GM12801 (cell line): ENCODE data around the gene AMFR.

Source experiments
- TF ChIP-seq, protein P1 (sequence below): IDR thresholded peaks from one replicate; pipeline ENCODE4 v1.5.1; 2011; ENCODE audit warnings: control low read depth; ENCODE audit not compliant: insufficient read length; ENCODE audit errors: extremely low read depth

The AMFR gene

DNA sequence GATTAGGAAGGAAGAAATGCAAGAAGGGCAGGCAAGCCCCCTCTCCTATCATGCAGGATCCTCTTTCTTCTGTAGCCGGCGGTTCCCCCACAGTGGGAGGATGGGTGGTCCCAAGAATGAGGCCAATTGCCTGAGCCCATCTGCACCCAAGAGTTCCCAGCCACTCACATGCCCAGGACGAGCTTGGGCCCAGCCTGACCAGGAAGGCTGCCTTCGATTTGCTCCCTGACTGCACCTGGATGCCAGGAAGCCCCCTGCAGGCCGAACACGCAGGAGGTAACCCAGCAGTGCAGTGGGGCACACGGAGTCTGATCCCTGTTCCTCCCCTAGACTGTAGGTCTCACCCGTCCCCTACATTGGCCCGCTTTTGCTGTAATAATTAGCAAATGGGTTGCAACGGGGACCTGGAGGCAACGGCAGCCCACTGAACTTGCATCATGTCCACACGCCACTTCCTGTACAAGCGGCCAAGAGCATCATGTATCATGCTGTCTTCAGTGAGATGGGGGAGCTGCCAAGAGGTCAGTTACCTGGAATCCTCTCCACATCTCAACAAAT, 67.5 kb downstream of the AMFR start:
- TF ChIP-seq, protein P1, sequence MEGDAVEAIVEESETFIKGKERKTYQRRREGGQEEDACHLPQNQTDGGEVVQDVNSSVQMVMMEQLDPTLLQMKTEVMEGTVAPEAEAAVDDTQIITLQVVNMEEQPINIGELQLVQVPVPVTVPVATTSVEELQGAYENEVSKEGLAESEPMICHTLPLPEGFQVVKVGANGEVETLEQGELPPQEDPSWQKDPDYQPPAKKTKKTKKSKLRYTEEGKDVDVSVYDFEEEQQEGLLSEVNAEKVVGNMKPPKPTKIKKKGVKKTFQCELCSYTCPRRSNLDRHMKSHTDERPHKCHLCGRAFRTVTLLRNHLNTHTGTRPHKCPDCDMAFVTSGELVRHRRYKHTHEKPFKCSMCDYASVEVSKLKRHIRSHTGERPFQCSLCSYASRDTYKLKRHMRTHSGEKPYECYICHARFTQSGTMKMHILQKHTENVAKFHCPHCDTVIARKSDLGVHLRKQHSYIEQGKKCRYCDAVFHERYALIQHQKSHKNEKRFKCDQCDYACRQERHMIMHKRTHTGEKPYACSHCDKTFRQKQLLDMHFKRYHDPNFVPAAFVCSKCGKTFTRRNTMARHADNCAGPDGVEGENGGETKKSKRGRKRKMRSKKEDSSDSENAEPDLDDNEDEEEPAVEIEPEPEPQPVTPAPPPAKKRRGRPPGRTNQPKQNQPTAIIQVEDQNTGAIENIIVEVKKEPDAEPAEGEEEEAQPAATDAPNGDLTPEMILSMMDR, result no peak

DNA sequence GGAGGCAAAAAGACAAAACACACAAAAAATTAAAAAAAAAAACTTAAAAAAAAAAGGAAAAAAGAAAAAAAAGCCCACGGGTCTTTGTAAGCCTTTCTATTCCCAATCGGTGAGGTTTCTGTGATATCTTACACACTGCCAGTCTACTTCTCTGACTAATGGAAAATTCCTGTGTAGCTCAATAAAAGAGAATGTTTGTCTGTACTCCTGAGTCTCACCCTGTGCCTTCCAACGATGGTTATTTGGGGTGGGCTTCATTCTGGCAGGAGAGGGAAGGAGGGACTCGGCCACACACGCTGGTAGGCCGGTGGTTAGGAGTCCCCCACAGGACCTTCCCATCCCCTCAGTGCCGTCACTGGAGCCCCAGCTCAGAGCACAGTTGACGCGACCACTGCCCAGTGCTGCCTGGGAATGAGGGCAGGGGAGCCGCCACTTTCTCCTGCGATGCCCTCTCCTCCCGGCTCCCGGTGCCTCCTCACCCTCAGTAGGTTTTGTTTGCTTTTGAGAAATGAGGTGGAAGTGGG, 68.0 kb downstream of the AMFR start:
- TF ChIP-seq, protein P1, result no peak

DNA sequence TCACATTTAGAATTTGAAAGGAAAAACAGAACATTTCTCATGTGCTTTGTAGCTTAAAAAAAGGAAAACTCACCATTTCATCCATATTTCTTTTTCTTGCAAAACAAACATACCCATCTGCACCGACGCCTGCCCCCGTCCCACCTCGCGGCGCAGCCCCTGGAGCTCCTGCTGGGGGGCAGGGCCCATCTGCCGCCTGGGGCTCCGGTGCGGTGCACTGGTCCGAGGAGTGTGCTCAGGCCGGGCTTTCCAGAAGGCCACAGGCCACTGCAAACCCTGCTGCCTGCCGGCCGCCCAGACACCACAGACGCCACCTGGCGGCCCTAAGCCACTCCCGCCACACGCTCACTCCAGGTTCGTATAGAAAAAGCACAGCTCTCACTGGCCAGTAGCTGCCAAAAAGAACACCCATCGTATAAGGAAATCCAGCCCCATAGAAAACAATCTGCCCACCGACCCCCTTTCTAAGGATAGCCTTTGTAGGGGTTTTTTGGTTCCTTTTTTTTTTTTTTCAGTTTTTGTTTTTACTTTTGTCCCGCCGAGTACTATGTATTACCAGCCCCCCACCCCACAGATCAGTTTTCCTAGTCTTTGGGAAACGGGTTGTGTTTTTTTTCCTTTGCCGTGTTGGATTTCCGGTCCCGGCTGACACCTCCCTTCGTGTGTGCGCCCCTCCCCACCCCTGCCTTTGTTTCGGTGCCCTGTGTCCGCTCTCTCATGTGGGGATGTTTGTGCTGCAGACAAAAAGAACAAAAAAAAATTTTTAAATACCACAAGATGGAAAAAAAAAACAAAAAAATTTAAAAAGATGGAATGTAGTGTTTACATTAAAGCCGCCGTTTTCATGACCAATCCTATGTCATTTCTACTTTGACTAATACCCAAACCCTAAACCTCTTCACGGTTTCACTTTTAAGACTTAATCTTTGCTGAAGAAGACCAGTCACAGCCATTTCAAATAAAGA, 68.8 kb downstream of the AMFR start:
- TF ChIP-seq, protein P1, result no peak

DNA sequence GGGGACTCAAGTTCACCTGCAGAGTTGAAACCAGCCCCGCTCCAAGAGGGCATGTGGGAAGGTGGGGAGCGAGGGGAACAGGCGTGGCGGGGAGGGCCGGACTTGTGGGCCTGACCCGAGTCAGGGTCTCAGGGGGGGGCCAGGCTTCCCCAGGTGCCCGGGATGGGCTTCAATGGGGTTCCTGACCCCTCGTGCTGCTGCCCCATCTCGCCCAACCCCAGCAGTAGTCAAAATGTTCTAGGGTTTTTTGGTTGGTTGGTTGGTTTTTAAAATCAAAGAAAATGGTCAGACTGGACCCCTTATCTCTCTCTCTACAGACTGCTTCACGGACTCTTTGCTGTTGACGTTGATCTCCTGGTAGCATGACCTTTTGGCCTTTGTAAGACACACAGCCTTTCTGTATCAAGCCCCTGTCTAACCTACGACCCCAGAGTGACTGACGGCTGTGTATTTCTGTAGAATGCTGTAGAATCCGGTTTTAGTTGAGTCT, 69.5 kb downstream of the AMFR start:
- TF ChIP-seq, protein P1, result no peak

DNA sequence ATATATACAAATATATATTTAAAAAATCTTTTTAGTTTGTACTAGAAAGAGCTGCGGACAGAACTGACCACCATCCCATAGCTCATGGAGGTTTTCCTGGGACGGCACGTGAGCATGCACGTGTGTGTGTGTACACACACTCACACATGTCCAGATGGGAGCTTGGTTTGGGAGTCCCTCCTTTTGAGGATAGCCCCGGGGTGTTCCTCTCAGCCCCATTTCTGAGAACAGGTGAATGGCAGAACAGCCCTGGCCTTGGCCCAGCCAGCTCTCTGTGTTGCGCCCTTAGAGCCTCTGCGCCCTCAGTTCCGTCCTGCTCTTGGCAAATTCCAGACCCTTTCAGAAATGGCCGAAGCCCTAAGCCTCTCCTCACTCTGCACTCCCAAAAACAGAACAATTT, 70.1 kb downstream of the AMFR start:
- TF ChIP-seq, protein P1, result no peak

DNA sequence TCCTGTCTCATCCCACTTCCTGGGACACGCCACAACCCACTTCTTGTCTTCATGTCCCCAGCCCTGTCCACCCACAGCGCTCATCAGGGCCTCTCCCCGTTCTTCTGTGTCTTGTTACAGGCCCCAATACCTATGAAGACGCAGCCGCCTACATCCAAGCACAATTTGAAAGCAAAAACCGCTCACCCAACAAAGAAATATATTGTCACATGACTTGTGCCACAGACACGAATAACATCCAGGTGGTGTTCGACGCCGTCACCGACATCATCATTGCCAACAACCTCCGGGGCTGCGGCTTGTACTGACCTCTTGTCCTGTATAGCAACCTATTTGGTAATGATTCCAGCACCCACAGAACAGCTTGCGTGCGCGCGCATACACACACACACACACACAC, 70.6 kb downstream of the AMFR start:
- TF ChIP-seq, protein P1, result no peak

DNA sequence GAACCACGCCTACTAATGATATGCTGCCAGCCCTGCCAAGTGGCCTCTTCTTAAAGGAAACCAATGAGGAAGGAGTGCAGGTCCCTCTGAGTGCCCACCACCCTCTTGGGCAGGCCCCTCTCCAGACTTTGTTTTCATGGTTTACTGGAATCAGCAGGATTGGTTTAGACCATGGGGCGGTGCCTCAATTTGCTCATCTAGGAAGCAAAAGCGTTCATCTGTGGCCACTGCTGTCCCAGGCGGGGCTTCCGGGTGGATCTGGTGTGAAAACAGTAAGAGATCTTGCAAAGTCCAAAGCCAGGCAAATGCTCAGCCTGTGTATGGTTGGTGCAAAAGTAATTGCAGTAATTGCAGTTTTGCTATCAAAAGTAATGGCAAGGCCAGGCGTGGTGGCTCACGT, 71.3 kb downstream of the AMFR start:
- TF ChIP-seq, protein P1, result no peak
